Lower lobe of right lung (tissue), 2 donors: ENCODE data around the gene VAPA. TPM values are rescaled to one million over a fixed set of nuclear protein-coding genes. Genes with fewer than 3 reads are reported as not detected.
"Not testable (repeated sequence)": the region's sequence is repeated elsewhere in the genome, so short reads cannot be mapped to it uniquely, and the experiment has no call there.

Experiments used
- ATAC-seq, 2 donors: fragments of 200-7000 bp; cut with Tn5 transposase; one replicate each; pipeline ENCODE4 v1.9.1; 2020 to 2022; ENCODE audit warnings: mild to moderate bottlenecking in 2 of 2, moderate library complexity in 2 of 2
- DNase-seq: peaks from one replicate; pipeline ENCODE4 v3.0.0-alpha.2; 2020
- H3K27ac ChIP-seq: fragments of 200-600 bp; one replicate; pipeline ENCODE4 v1.8.0; 2022
- H3K27me3 ChIP-seq: fragments of 200-600 bp; one replicate; pipeline ENCODE4 v1.8.0; 2022; ENCODE audit warnings: low read depth
- H3K36me3 ChIP-seq: fragments of 200-600 bp; one replicate; pipeline ENCODE4 v1.8.0; 2022; ENCODE audit warnings: mild to moderate bottlenecking
- H3K4me1 ChIP-seq: fragments of 200-600 bp; one replicate; pipeline ENCODE4 v1.8.0; 2022
- H3K4me3 ChIP-seq: fragments of 200-600 bp; one replicate; pipeline ENCODE4 v1.8.0; 2022; ENCODE audit warnings: mild to moderate bottlenecking
- H3K9me3 ChIP-seq: fragments of 200-600 bp; one replicate; pipeline ENCODE4 v1.8.0; 2022
- intact Hi-C: fragments of 100-400 bp; cut with DNase I; formaldehyde crosslinking; loops from one replicate; pipeline ENCODE4 v1.11.0; 2022
- total RNA-seq: library from RNA; stranded (reverse); fragmentation: NEBNext Ultra II Directional; extraction: Animal tissue kit (Norgen Biotek cat#: 25700); gene quantifications from one replicate; pipeline ENCODE4 v1.2.1, GENCODE V29; 2021
- TF ChIP-seq, protein P1 (sequence below): fragments of 200-600 bp; IDR thresholded peaks from one replicate; pipeline ENCODE4 v1.8.0; 2022; ENCODE audit warnings: antibody characterized with exemption, mild to moderate bottlenecking
- donor health status: DM: no; HTN: yes; CAD: no; lungs with severe emphysema.

The VAPA gene
- total RNA-seq, 1 donor from 2014 or later = 235 TPM

DNA sequence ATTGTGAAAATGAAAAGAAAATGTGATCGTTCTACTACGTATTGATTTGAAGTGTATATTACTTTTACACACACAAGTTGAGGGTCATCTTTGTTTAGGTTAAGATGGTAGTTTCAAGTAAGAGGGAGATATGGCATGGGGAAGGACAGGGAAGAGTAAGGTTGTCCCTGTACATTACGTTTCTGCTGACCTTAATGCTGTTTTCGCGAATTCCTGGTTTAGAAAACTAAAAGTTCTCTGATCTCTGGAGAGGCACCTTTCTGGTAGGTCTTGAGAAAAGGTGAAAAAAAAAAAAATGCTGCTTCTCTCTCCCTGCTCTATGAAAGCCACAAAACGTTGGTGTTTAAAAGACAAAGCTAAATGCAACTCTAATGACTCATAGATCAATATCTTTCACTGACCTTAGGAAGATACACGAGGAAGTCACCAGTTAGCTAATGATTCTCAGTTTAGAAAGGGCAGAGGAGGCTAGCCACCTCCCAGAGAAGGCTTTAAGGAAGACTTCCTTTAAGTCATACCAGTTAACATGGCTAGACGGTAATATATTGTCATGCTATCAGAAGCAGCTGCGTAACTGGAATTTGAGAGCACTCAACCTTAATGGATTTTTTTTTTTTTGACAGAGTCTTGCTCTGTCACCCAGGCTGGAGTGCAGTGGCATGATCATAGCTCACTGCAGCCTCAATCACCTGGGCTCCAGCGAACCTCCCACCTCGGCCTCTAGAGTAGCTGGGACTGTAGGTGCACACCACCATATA lies 14.8 kb upstream of the VAPA start:
- H3K4me1 ChIP-seq = no peaks in the 10 kb centered on the region
- no peak overlapping the region for H3K27ac ChIP-seq
- TF ChIP-seq, protein P1, sequence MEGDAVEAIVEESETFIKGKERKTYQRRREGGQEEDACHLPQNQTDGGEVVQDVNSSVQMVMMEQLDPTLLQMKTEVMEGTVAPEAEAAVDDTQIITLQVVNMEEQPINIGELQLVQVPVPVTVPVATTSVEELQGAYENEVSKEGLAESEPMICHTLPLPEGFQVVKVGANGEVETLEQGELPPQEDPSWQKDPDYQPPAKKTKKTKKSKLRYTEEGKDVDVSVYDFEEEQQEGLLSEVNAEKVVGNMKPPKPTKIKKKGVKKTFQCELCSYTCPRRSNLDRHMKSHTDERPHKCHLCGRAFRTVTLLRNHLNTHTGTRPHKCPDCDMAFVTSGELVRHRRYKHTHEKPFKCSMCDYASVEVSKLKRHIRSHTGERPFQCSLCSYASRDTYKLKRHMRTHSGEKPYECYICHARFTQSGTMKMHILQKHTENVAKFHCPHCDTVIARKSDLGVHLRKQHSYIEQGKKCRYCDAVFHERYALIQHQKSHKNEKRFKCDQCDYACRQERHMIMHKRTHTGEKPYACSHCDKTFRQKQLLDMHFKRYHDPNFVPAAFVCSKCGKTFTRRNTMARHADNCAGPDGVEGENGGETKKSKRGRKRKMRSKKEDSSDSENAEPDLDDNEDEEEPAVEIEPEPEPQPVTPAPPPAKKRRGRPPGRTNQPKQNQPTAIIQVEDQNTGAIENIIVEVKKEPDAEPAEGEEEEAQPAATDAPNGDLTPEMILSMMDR = no peak
- no peaks in the 10 kb centered on the region for H3K9me3 ChIP-seq
- H3K4me3 ChIP-seq = no peak overlapping the region
- intact Hi-C loops = no loop called here
- H3K27me3 ChIP-seq = no peaks in the 10 kb centered on the region
- ATAC-seq (peak; percentile 42 to 56), DNase-seq (no peak)
- no peaks in the 10 kb centered on the region for H3K36me3 ChIP-seq

DNA sequence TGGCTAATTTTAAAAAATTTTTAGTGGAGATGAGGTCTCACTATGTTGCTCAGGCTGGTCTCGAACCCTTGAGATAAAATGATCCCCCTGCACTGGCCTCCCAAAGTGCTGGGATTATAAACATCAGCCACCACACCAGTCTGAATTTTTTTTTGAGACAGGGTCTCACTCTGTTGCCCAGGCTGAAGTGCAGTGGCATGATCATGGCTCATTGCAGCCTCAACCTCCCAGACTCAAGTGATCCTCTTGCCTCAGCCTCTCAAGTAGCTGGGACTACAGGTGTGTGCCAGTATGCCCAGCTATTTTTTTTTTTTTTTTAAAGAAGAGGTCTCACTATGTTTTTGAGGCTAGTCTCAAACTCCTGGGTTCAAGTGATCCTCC lies 14.3 kb upstream of the VAPA start:
- H3K27ac ChIP-seq, intact Hi-C loops, DNase-seq, H3K9me3 ChIP-seq, H3K4me3 ChIP-seq, H3K36me3 ChIP-seq, H3K4me1 ChIP-seq, ATAC-seq, H3K27me3 ChIP-seq: not testable (repeated sequence)

DNA sequence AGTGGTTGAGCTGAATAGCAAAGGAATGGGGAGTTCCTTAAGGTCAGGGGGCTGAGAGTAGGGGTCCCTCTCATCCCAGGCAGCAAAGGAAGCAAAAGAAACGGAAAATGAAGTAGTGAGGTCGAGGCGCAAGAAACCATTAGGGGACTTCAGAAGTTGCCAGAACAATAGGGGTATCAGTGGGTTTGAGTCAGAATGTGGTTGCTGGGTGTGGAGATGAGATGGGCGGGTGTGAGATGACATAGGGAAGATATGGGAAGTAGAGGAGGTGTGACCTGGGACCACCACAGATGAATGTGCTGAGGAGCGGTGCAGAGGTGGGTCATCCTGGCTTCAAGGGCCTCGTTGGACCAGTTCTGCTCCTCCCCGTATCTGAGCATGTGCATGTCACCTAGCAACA lies 13.1 kb upstream of the VAPA start:
- ATAC-seq (peak; percentile 27 to 48), DNase-seq (no peak)
- TF ChIP-seq, protein P1 = no peak
- Histone ChIP-seq H3K27me3 (no peaks in the 10 kb centered on the region), H3K4me3 (no peak overlapping the region), H3K4me1 (no peaks in the 10 kb centered on the region), H3K36me3 (no peaks in the 10 kb centered on the region), H3K9me3 (no peaks in the 10 kb centered on the region), H3K27ac (no peak overlapping the region)
- intact Hi-C loops = no loop called here

DNA sequence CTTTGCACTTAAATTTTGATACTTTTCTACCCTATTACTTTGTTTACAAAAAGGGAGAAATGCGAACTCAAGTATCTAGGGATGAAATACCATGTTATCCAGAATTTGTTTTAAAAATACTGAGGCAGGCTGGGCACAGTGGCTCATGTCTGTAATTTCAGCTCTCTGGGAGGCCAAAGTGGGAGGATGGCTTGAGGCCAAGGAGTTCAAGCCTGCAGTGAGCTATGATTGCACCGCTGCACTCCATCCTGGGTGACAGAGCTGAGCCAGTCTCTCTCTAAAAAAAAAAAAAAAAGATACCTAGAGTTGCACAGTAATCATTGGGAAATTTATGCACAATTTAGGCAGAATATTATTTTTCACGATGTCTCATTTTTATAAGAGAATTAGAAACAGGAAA lies 12.4 kb upstream of the VAPA start:
- Histone ChIP-seq H3K4me1 (no peaks in the 10 kb centered on the region), H3K36me3 (no peaks in the 10 kb centered on the region), H3K9me3 (no peaks in the 10 kb centered on the region), H3K4me3 (no peak overlapping the region), H3K27ac (no peak overlapping the region), H3K27me3 (no peaks in the 10 kb centered on the region)
- intact Hi-C loops = no loop called here
- TF ChIP-seq, protein P1 = no peak
- DNase-seq = no peak
- no peak for ATAC-seq

DNA sequence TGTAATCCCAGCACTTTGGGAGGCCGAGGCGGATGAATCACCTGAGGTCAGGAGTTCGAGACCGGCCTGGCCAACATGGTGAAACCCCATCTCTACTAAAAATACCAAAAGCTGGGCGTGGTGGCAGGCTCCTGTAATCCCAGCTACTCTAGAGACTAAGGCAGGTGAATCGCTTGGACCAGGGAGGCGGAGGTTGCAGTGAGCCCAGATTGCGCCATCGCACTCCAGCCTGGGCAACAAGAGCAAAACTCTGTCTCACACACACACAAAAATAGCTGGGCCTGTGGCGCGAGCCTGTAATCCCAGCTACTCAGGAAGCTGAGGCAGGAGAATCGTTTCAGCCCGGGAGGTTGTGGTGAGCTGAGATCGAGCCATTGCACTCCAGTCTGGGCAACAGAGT lies 11.6 kb upstream of the VAPA start:
- intact Hi-C loops, H3K36me3 ChIP-seq, H3K4me1 ChIP-seq, H3K9me3 ChIP-seq, H3K4me3 ChIP-seq, H3K27me3 ChIP-seq, DNase-seq, ATAC-seq, H3K27ac ChIP-seq: not testable (repeated sequence)

DNA sequence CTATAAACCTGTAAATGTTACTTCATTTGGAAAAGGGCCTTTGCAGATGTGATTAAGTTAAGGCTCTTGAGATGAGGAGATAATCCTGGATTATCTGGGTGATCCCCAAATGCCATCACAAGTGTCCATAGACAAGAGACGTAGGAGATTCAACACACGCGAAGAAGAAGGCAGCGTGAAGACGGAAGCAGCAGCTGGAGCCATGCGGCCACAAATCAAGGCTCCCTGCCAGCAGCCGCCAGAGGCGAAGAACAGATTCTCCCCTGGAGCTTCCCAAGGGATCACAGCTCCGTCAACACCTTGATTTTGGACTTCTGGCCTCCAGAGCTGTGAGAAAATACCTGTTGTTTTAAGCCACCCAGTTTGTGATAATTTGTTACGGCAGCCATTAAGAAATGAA lies 11.0 kb upstream of the VAPA start:
- Histone ChIP-seq H3K4me1 (no peaks in the 10 kb centered on the region), H3K4me3 (no peak overlapping the region), H3K27me3 (no peaks in the 10 kb centered on the region), H3K36me3 (no peaks in the 10 kb centered on the region), H3K27ac (no peak overlapping the region), H3K9me3 (no peaks in the 10 kb centered on the region)
- no peak for ATAC-seq
- intact Hi-C loops = no loop called here
- no peak for DNase-seq
- TF ChIP-seq, protein P1 = no peak
